Calu3 (cell line): Measurements from ENCODE around the gene LMAN2. TPM values are rescaled to one million over a fixed set of nuclear protein-coding genes. Genes with fewer than 3 reads are reported as not detected.

ENCODE experiments used
- BruUV-seq: library from RNA; stranded (reverse); fragments of 400-500 nt; replicated peaks from 2 replicates; lab custom pipeline; 2021; lab: Mats Ljungman, UMichigan
- CTCF ChIA-PET: fragments of 300-600 bp; sonication (Branson Sonifier 250); formaldehyde crosslinking; loops from one replicate; lab custom pipeline; 2022; ENCODE audit warnings: antibody characterized with exemption; lab: Charles Lee
- DNase-seq: peaks from one replicate; pipeline ENCODE4 v3.0.0; 2022
- H3K27ac Mint-ChIP-seq: one replicate; pipeline ENCODE4 v1.8.0; 2022; ENCODE audit warnings: mixed read lengths; ENCODE audit not compliant: unreplicated experiment
- H3K27me3 Mint-ChIP-seq: one replicate; pipeline ENCODE4 v1.8.0; 2022; ENCODE audit warnings: mixed read lengths; ENCODE audit not compliant: unreplicated experiment
- H3K36me3 Mint-ChIP-seq: one replicate; pipeline ENCODE4 v1.8.0; 2022; ENCODE audit warnings: mild to moderate bottlenecking, moderate library complexity, mixed read lengths; ENCODE audit not compliant: insufficient read depth, unreplicated experiment
- H3K4me1 Mint-ChIP-seq: one replicate; pipeline ENCODE4 v1.8.0; 2022; ENCODE audit warnings: mild to moderate bottlenecking, low read depth, mixed read lengths; ENCODE audit not compliant: unreplicated experiment
- H3K4me3 Mint-ChIP-seq: one replicate; pipeline ENCODE4 v1.8.0; 2022; ENCODE audit warnings: mild to moderate bottlenecking, low read depth, moderate library complexity, mixed read lengths; ENCODE audit not compliant: unreplicated experiment
- H3K9me3 Mint-ChIP-seq: one replicate; pipeline ENCODE4 v1.8.0; 2022; ENCODE audit warnings: low read depth, mixed read lengths; ENCODE audit not compliant: unreplicated experiment
- CTCF ChIP-seq: fragments of 200-600 bp; IDR thresholded peaks from one replicate; pipeline ENCODE4 v1.8.0; 2022; ENCODE audit warnings: antibody characterized with exemption; ENCODE audit not compliant: unreplicated experiment
- intact Hi-C: fragments of 100-400 bp; cut with micrococcal nuclease; formaldehyde crosslinking; loops from one replicate; pipeline ENCODE4 v1.10.0; 2022; ENCODE audit not compliant: unreplicated experiment
- total RNA-seq: library from RNA; stranded (reverse); gene quantifications from 2 replicates; pipeline ENCODE4 v1.2.3, GENCODE V29; 2022

LMAN2 gene
- total RNA-seq, 1 experiment from 2014 or later: 278 TPM

GRCh38 chr5:177374211-177374610 is 22.7 kb upstream of the LMAN2 start:
- Mint-ChIP-seq H3K9me3 (no peaks in the 10 kb centered on the region), H3K4me3 (no peak overlapping the region), H3K36me3 (peaks cover 19% of the 10 kb centered on the region), H3K4me1 (peaks cover 42% of the 10 kb centered on the region), H3K27me3 (no peaks in the 10 kb centered on the region), H3K27ac (no peak overlapping the region)
- CTCF ChIA-PET: no interaction called here
- intact Hi-C loops: no loop called here
- DNase-seq: no peak
- no TSS peak for BruUV-seq
- no peak for TF ChIP-seq CTCF

- Mint-ChIP-seq H3K36me3 (peaks cover 19% of the 10 kb centered on the region), H3K4me3 (no peak overlapping the region), H3K9me3 (no peaks in the 10 kb centered on the region), H3K4me1 (peaks cover 42% of the 10 kb centered on the region), H3K27me3 (no peaks in the 10 kb centered on the region), H3K27ac (no peak overlapping the region)
- no peak for DNase-seq
- BruUV-seq: no TSS peak
- intact Hi-C loops: no loop called here
- CTCF ChIA-PET: no interaction called here
- no peak for TF ChIP-seq CTCF
Observed at GRCh38 chr5:177373806-177374205, 22.3 kb upstream of the LMAN2 start.

GRCh38 chr5:177372910-177373309 is 21.4 kb upstream of the LMAN2 start:
- Mint-ChIP-seq H3K36me3 (peaks cover 23% of the 10 kb centered on the region), H3K4me3 (no peak overlapping the region), H3K27ac (no peak overlapping the region), H3K27me3 (no peaks in the 10 kb centered on the region), H3K4me1 (peaks cover 34% of the 10 kb centered on the region), H3K9me3 (no peaks in the 10 kb centered on the region)
- no peak for DNase-seq
- no peak for TF ChIP-seq CTCF
- intact Hi-C loops: no loop called here
- BruUV-seq: no TSS peak
- CTCF ChIA-PET: no interaction called here

GRCh38 chr5:177372034-177372896 is 20.8 kb upstream of the LMAN2 start:
- Mint-ChIP-seq H3K9me3 (no peaks in the 10 kb centered on the region), H3K27ac (no peak overlapping the region), H3K36me3 (peaks cover 23% of the 10 kb centered on the region), H3K4me3 (peak overlapping the region; percentile 53), H3K27me3 (no peaks in the 10 kb centered on the region), H3K4me1 (peaks cover 28% of the 10 kb centered on the region)
- no peak for TF ChIP-seq CTCF
- DNase-seq: no peak
- CTCF ChIA-PET: interaction anchor here (1.1 to 3.8 kb wide), 3 partner anchors 13 to 30 kb away, joined by 3 to 46 read pairs (median 12); no protein-coding TSS in a partner anchor
- intact Hi-C loops: no loop called here
- no TSS peak for BruUV-seq
